Astrocyte (in vitro differentiated cells and primary cell): ENCODE results near the gene FBXL7. TPM values are rescaled to one million over a fixed set of nuclear protein-coding genes. Genes with fewer than 3 reads are reported as not detected.

ENCODE experiments used
- DNase-seq: peaks from one replicate; pipeline ENCODE4 v3.0.0-alpha.2; 2010; ENCODE audit warnings: low read depth
- FAIRE-seq: peaks from 2 replicates; lab custom pipeline; 2011; peaks lifted over from hg19 to GRCh38; lab: Jason Lieb, UNC
- H2AFZ ChIP-seq: 2 replicates; pipeline ENCODE4 v1.6.0; 2012; ENCODE audit warnings: low read depth, low read length, inconsistent platforms
- H3K27ac ChIP-seq: 2 replicates; pipeline ENCODE4 v1.5.1; 2011; ENCODE audit warnings: low read depth, low read length, inconsistent platforms
- H3K27me3 ChIP-seq: 2 replicates; pipeline ENCODE4 v1.6.0; 2011; ENCODE audit warnings: low read length, inconsistent platforms; ENCODE audit not compliant: insufficient read depth
- H3K36me3 ChIP-seq: 2 replicates; pipeline ENCODE4 v1.5.1; 2011; ENCODE audit warnings: low read length, inconsistent platforms; ENCODE audit not compliant: insufficient read depth
- H3K4me1 ChIP-seq: 2 replicates; pipeline ENCODE4 v1.5.1; 2011; ENCODE audit warnings: low read length, inconsistent platforms; ENCODE audit not compliant: insufficient read depth
- H3K4me2 ChIP-seq: 2 replicates; pipeline ENCODE4 v1.6.0; 2012; ENCODE audit warnings: low read length, inconsistent platforms
- H3K4me3 ChIP-seq: 2 replicates; pipeline ENCODE4 v1.5.1; 2011; ENCODE audit warnings: low read depth, mild to moderate bottlenecking, low read length, inconsistent platforms; ENCODE audit not compliant: insufficient read depth
- H3K79me2 ChIP-seq: 2 replicates; pipeline ENCODE4 v1.6.0; 2012; ENCODE audit warnings: mild to moderate bottlenecking, low read length, inconsistent platforms; ENCODE audit not compliant: insufficient read depth
- H3K9ac ChIP-seq: 2 replicates; pipeline ENCODE4 v1.6.0; 2012; ENCODE audit warnings: mild to moderate bottlenecking, low read length, inconsistent platforms
- H3K9me3 ChIP-seq: 2 replicates; pipeline ENCODE4 v1.5.1; 2012; ENCODE audit warnings: low read depth, mild to moderate bottlenecking, low read length, inconsistent platforms; ENCODE audit not compliant: insufficient read depth
- H4K20me1 ChIP-seq: 2 replicates; pipeline ENCODE4 v1.6.0; 2012; ENCODE audit warnings: low read length, inconsistent platforms; ENCODE audit not compliant: insufficient read depth
- H3K27ac Mint-ChIP-seq: one replicate; pipeline ENCODE4 v1.8.0; 2021; ENCODE audit warnings: mild to moderate bottlenecking, mixed read lengths; ENCODE audit not compliant: unreplicated experiment
- H3K27me3 Mint-ChIP-seq: one replicate; pipeline ENCODE4 v1.8.0; 2021; ENCODE audit warnings: low read depth, mixed read lengths; ENCODE audit not compliant: unreplicated experiment
- H3K36me3 Mint-ChIP-seq: one replicate; pipeline ENCODE4 v1.8.0; 2021; ENCODE audit warnings: low read depth, mixed read lengths; ENCODE audit not compliant: unreplicated experiment
- H3K4me1 Mint-ChIP-seq: one replicate; pipeline ENCODE4 v1.8.0; 2021; ENCODE audit warnings: low read depth, mixed read lengths; ENCODE audit not compliant: unreplicated experiment
- H3K4me3 Mint-ChIP-seq: one replicate; pipeline ENCODE4 v1.8.0; 2021; ENCODE audit warnings: mild to moderate bottlenecking, moderate library complexity, mixed read lengths; ENCODE audit not compliant: unreplicated experiment
- H3K9me3 Mint-ChIP-seq: one replicate; pipeline ENCODE4 v1.8.0; 2021; ENCODE audit warnings: mild to moderate bottlenecking, mixed read lengths; ENCODE audit not compliant: unreplicated experiment
- CTCF ChIP-seq: IDR thresholded peaks from 2 replicates; pipeline ENCODE4 v1.5.1; 2011; ENCODE audit warnings: low read depth, mild to moderate bottlenecking, inconsistent platforms, low read length, moderate library complexity; ENCODE audit not compliant: insufficient read depth
- EZH2 ChIP-seq: IDR thresholded peaks from 2 replicates; pipeline ENCODE4 v1.6.1; 2012; ENCODE audit warnings: mild to moderate bottlenecking, low read length, inconsistent platforms; ENCODE audit not compliant: insufficient read depth
- total RNA-seq: library from RNA; stranded (reverse); gene quantifications from 2 replicates; pipeline ENCODE4 v1.2.1, GENCODE V29; 2021

The FBXL7 gene
- total RNA-seq, 1 donor from 2014 or later: 21.0 TPM

- FAIRE-seq (no peak), DNase-seq (no peak)
Measured at GRCh38 chr5:15746833-15747232, 246.9 kb downstream of the FBXL7 start.

GRCh38 chr5:15748266-15748665, 248.3 kb downstream of the FBXL7 start:
- no peak overlapping the region for H3K4me2 ChIP-seq
- H3K27me3 ChIP-seq: no peaks in the 10 kb centered on the region
- no peak for FAIRE-seq
- H3K4me3 ChIP-seq: no peak overlapping the region
- no peak for DNase-seq
- H2AFZ ChIP-seq: no peak overlapping the region
- H3K79me2 ChIP-seq: no peaks in the 10 kb centered on the region
- Mint-ChIP-seq H3K9me3 (peaks cover 7% of the 10 kb centered on the region), H3K36me3 (peaks cover 9% of the 10 kb centered on the region), H3K4me1 (peaks cover 16% of the 10 kb centered on the region), H3K27ac (no peak overlapping the region), H3K4me3 (no peak overlapping the region), H3K27me3 (no peaks in the 10 kb centered on the region)
- no peak overlapping the region for H3K9ac ChIP-seq
- H3K9me3 ChIP-seq: peaks cover 4% of the 10 kb centered on the region
- no peaks in the 10 kb centered on the region for H3K4me1 ChIP-seq
- no peaks in the 10 kb centered on the region for H3K36me3 ChIP-seq
- peaks cover 46% of the 10 kb centered on the region for H4K20me1 ChIP-seq
- TF ChIP-seq CTCF: no peak
- TF ChIP-seq EZH2: no peak
- no peak overlapping the region for H3K27ac ChIP-seq

More at GRCh38 chr5:15746833-15747232, 246.9 kb downstream of the FBXL7 start:
- H3K4me2 ChIP-seq: no peak overlapping the region
- H3K9ac ChIP-seq: no peak overlapping the region
- peaks cover 41% of the 10 kb centered on the region for H4K20me1 ChIP-seq
- peaks cover 3% of the 10 kb centered on the region for H3K79me2 ChIP-seq
- no peaks in the 10 kb centered on the region for H3K4me1 ChIP-seq
- no peaks in the 10 kb centered on the region for H3K27me3 ChIP-seq
- no peak overlapping the region for H3K4me3 ChIP-seq
- Mint-ChIP-seq H3K27me3 (no peaks in the 10 kb centered on the region), H3K4me1 (peaks cover 10% of the 10 kb centered on the region), H3K9me3 (peaks cover 11% of the 10 kb centered on the region), H3K27ac (no peak overlapping the region), H3K4me3 (no peak overlapping the region), H3K36me3 (peaks cover 15% of the 10 kb centered on the region)
- H3K9me3 ChIP-seq: peaks cover 4% of the 10 kb centered on the region
- no peak overlapping the region for H3K27ac ChIP-seq
- H2AFZ ChIP-seq: no peak overlapping the region
- TF ChIP-seq EZH2: no peak
- no peak for TF ChIP-seq CTCF
- no peaks in the 10 kb centered on the region for H3K36me3 ChIP-seq

- Histone ChIP-seq H3K4me2 (peak overlapping the region; percentile 75), H2AFZ (no peak overlapping the region), H3K27ac (no peak overlapping the region), H4K20me1 (peaks cover 30% of the 10 kb centered on the region), H3K4me3 (peak overlapping the region; percentile 38), H3K9me3 (no peaks in the 10 kb centered on the region), H3K36me3 (no peaks in the 10 kb centered on the region), H3K4me1 (no peaks in the 10 kb centered on the region), H3K9ac (no peak overlapping the region), H3K79me2 (peaks cover 11% of the 10 kb centered on the region), H3K27me3 (no peaks in the 10 kb centered on the region)
- Mint-ChIP-seq H3K9me3 (no peaks in the 10 kb centered on the region), H3K27ac (no peak overlapping the region), H3K27me3 (no peaks in the 10 kb centered on the region), H3K4me3 (no peak overlapping the region), H3K4me1 (peaks cover 30% of the 10 kb centered on the region), H3K36me3 (no peaks in the 10 kb centered on the region)
- FAIRE-seq (no peak), DNase-seq (peak; percentile 17)
- no peak for TF ChIP-seq EZH2
- TF ChIP-seq CTCF: no peak
Measured at GRCh38 chr5:15752663-15753285, 252.8 kb downstream of the FBXL7 start.
